Measurements from ENCODE around the gene SERPINE1.

DNA sequence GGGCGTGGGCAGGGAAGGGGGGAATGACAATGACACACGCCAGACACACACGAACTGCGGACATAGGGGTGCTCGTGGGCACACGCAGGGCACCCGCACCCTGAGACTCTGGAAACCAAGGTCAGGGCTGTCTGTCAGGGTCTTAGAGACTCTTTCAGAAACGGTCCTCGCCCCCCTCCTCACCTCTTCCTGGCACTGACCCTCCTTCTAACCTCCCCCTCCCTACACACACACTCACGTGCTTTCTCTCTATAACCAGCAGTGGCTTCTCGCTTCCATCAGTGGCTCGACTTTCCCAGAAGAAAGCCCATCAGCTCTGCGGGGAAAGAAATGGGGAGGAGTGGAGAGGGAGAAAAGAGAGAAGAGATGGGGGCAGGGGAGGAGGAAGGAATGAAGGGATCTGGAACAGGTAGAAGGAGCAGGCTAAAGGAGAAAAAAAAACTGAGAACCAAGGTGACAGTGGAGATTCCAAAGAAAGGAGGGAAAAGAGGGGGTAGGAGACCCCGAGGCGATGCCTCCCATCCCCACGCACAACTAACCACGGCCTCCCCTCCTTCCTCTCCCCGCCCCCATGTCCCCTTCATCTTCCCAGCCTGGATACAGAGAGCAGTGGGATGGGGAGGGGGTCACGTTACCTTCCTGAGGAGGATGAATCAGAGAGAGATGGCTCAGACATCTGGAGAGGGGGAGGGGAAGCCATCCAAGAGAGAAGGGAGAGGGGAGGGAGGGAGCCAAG, 40.2 kb downstream of the SERPINE1 start:
- TF ChIP-seq CTCF (IDR thresholded peaks at IDR 0.05; ENCODE audit: low read length) (no peak), EZH2 (optimal IDR thresholded peaks at IDR 0.05; ENCODE audit: low read depth, low read length) (no peak)
